Measurements from ENCODE around the gene ZSWIM6. TPM values are rescaled to one million over a fixed set of nuclear protein-coding genes. Genes with fewer than 3 reads are reported as not detected.

Gene ZSWIM6
- total and polyA plus RNA-seq, 2 experiments from 2014 or later = 3.9 to 6.0 TPM

- TF ChIP-seq REST (IDR thresholded peaks at IDR 0.05; ENCODE audit: unreplicated experiment) (no peak), JUNB (IDR thresholded peaks at IDR 0.05; ENCODE audit: unreplicated experiment) (no peak), EZH2 (IDR thresholded peaks at IDR 0.05; ENCODE audit: low read depth, unreplicated experiment) (no peak), NANOG (IDR thresholded peaks at IDR 0.05; ENCODE audit: borderline replicate concordance) (no peak), STAT1 (IDR thresholded peaks at IDR 0.05; ENCODE audit: unreplicated experiment) (no peak), POLR2AphosphoS5 (IDR thresholded peaks at IDR 0.05; ENCODE audit: low read depth) (no peak), CTCF (conservative IDR thresholded peaks at IDR 0.05; ENCODE audit: low read depth in 2 of 2) (no peak), ZNF331 (CRISPR knock-in tag; IDR thresholded peaks at IDR 0.05; ENCODE audit: low read depth) (no peak)
Observed at GRCh38 chr5:61425918-61426317, 93.9 kb downstream of the ZSWIM6 start (continued).

GRCh38 chr5:61429906-61430305 lies 97.8 kb downstream of the ZSWIM6 start:
- no peak overlapping the region for H2AFZ ChIP-seq
- Mint-ChIP-seq H3K36me3 (ENCODE audit: low read depth) (0 out of 3 replicates have a peak, but pooled peaks cover 2% of the 10 kb centered on the region), H3K4me3 (no peak overlapping the region), H3K9me3 (no peaks in the 10 kb centered on the region), H3K27me3 (ENCODE audit: insufficient read depth, low read depth, poor library complexity) (peaks cover 1% of the 10 kb centered on the region), H3K27ac (peak overlapping the region; percentile 30; the same call in 1 of the 2 replicates), H3K4me1 (peaks cover 27% of the 10 kb centered on the region)
- no peaks in the 10 kb centered on the region for H3K36me3 ChIP-seq (ENCODE audit: insufficient read depth)
- no peaks in the 10 kb centered on the region for H3K9me2 ChIP-seq (ENCODE audit: insufficient read depth)
- no peaks in the 10 kb centered on the region for H4K20me1 ChIP-seq (replicated peaks; ENCODE audit: insufficient read depth)
- H3K79me2 ChIP-seq (replicated peaks; ENCODE audit: insufficient read depth) = peaks cover 27% of the 10 kb centered on the region
- H3K4me2 ChIP-seq = no peak overlapping the region
- DNase-seq (ENCODE audit: low spot score) = no peak
- no peak overlapping the region for H3K4me3 ChIP-seq
- H3K4me1 ChIP-seq (ENCODE audit: insufficient read depth) = peaks cover 29% of the 10 kb centered on the region
- no peak for ATAC-seq
- no peaks in the 10 kb centered on the region for H3K27me3 ChIP-seq (ENCODE audit: insufficient read depth)
- no peaks in the 10 kb centered on the region for H3F3A ChIP-seq (replicated peaks; ENCODE audit: low read depth)
- TF ChIP-seq, protein P1, sequence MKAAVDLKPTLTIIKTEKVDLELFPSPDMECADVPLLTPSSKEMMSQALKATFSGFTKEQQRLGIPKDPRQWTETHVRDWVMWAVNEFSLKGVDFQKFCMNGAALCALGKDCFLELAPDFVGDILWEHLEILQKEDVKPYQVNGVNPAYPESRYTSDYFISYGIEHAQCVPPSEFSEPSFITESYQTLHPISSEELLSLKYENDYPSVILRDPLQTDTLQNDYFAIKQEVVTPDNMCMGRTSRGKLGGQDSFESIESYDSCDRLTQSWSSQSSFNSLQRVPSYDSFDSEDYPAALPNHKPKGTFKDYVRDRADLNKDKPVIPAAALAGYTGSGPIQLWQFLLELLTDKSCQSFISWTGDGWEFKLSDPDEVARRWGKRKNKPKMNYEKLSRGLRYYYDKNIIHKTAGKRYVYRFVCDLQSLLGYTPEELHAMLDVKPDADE (IDR thresholded peaks at IDR 0.05) = no peak
- no peak for TF ChIP-seq CREB1 (CRISPR knock-in tag; IDR thresholded peaks at IDR 0.05; ENCODE audit: low read depth)
- H3K27ac ChIP-seq (ENCODE audit: low read depth) = no peak overlapping the region

All from GM23338 (cell line).